Pons (tissue), 1 donor: ENCODE measurements around the gene EMID1.

Source experiments
- DNase-seq: peaks from one replicate; pipeline ENCODE4 v3.0.0-alpha.2; 2016; ENCODE audit warnings: low spot score

EMID1 gene

GRCh38 chr22:29292379-29292778 lies 86.7 kb downstream of the EMID1 start:
- DNase-seq, result no peak

DNA sequence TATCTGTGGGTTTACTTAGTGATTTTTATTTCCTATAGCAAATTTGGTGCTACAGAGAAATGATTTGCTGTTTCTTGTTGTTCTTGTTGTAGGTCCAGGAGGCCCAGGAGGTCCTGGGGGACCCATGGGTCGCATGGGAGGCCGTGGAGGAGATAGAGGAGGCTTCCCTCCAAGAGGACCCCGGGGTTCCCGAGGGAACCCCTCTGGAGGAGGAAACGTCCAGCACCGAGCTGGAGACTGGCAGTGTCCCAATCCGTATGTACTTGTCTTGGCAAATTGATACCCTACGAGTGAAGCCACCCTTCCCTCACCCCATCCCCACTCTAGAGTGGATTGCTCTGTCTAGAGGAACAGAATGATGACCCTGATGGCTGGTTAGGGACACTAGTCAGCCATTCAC lies 92.9 kb downstream of the EMID1 start:
- no peak for DNase-seq

GRCh38 chr22:29299136-29299900 lies 93.6 kb downstream of the EMID1 start:
- no peak for DNase-seq

DNA sequence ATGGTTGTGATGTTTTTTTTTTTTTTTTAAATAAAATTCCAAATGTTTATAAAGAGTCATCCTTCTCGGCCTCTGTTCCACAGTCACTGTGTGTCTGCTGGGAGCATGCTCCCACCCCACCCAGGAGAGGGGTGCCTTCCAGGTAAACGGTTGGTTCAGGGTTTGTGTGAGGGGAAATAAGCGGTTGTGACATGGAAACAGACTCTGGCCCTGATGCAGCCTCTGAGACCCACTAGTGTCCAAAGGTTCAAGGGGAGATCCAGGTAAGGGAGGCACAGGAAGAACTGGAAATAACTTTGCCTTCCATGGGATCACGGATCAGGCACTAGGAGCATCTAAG lies 94.7 kb downstream of the EMID1 start:
- DNase-seq, result no peak

GRCh38 chr22:29300807-29301601 lies 95.3 kb downstream of the EMID1 start:
- DNase-seq, result no peak

- DNase-seq, result no peak
These were observed 96.2 kb downstream of the EMID1 start for GRCh38 chr22:29301716-29302401.

DNA sequence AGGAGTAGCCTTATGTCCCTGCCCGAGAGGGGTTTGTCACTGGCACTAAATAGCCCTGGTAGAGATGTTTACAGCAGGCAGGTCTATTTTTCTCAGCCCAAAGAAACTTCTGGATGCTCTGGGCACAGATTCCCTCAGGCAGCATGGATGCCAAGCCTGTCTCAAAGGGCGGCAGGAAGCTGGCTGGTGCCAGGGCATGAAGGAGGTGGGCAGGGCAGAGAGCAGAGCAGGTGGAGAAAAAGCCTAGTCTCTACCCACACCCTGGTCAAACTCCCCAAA lies 96.6 kb downstream of the EMID1 start:
- peak; percentile 60 for DNase-seq

DNA sequence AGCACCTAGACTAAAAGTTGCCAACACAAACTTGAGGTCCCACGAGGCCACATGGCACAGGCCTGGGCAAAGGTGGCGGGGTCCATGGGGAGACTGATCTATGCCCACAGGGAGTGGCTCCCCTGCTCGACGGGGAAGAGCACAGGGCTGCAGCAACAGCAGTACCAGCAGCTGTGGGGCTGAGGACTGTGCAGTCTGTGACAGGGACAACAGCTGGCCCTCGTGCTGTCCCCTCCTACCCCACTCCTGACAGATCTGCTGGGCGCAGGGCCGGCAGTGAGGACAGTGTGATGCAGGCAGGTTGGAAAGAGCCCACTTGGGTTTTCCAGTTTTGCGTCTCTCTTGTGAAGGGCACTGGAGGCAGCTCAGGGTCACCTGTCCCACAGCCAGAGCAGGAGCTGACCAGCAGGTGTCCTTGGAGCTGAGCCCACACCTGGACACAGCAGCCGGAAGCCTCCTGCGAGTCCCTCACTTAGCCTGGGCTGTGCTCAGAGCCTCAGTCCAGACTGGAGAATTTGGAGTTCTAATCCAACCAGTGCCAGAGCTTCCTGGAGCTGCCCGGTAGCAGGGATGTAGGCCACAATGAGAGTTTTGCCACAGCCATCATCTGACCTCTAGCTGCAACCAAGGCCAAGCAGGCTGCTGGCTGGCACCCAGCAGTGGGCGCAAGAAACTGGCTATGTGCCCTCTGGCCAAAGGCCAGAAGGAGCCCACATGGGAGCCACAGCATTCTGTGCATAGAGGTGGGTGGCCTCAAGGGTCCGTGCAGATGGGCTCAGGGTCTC lies 97.2 kb downstream of the EMID1 start:
- peak; percentile 56 for DNase-seq

GRCh38 chr22:29305836-29306174 lies 100.1 kb downstream of the EMID1 start:
- no peak for DNase-seq

GRCh38 chr22:29306175-29306834 lies 100.6 kb downstream of the EMID1 start, which contains the start of gene GAS2L1:
TSS of gene GAS2L1 (plus strand) at chr22:29306650. CDS start at chr22:29308106, 1,456 bp downstream.
- DNase-seq, result peak; percentile 50

GRCh38 chr22:29306835-29307595 lies 101.3 kb downstream of the EMID1 start:
- DNase-seq, result no peak

DNA sequence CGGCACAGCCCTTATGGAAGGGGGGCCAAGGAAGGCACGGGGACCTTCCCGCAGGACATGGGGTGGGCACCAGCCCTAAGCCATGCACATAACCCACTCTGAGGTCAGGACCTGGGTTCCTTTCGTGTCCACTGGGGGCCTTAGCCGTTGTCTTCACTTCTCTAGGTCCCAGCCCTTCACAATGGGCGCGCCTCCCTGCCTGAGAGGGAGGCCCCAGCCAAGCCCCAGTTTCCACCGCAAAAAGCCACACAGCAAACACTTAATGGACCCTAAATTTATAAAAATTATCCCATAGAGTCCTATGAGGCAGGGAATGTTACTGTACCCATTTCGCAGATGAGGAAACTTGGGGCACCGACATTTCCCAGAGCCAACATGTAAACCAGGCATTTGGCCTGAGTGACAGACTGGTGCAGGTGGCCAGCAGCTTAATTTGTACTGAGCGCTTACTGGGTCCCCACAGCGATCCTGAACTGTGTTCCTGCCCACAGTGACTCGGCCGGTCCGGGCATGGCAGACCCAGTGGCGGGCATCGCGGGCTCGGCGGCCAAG lies 102.0 kb downstream of the EMID1 start:
- no peak for DNase-seq

DNA sequence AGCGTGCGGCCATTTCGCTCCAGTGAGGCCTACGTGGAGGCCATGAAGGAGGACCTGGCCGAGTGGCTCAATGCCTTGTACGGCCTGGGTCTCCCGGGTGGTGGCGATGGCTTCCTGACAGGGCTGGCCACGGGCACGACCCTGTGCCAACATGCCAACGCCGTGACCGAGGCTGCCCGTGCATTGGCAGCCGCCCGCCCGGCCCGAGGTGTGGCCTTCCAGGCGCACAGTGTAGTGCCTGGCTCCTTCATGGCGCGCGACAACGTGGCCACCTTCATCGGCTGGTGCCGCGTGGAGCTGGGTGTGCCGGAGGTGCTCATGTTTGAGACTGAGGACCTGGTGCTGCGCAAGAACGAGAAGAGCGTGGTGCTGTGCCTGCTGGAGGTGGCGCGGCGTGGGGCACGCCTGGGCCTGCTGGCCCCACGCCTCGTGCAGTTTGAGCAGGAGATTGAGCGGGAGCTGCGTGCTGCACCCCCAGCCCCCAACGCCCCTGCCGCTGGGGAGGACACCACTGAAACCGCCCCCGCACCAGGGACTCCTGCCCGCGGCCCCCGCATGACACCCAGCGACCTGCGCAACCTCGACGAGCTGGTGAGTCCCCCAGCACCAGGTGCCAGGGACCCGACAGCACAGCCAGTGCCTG lies 102.6 kb downstream of the EMID1 start:
- no peak for DNase-seq

GRCh38 chr22:29308791-29309262 lies 103.1 kb downstream of the EMID1 start:
- DNase-seq, result no peak
